ELR (cell line): ENCODE measurements around the gene MBLAC1.
A peak's percentile ranks its signal among the peaks of the same experiment; 100 is the strongest.
"Not testable (repeated sequence)": the region's sequence is repeated elsewhere in the genome, so short reads cannot be mapped to it uniquely, and the experiment has no call there.

Source experiments
- DNase-seq: peaks from one replicate; pipeline ENCODE4 v3.0.0-alpha.2; 2015; ENCODE audit warnings: low read depth

Gene MBLAC1

GRCh38 chr7:100122568-100122967 is 4.2 kb upstream of the MBLAC1 start:
- no peak for DNase-seq

- DNase-seq = no peak
Observed at GRCh38 chr7:100124301-100125230, 2.2 kb upstream of the MBLAC1 start.

- no peak for DNase-seq
Observed at GRCh38 chr7:100126239-100126930, 382 bp upstream of the MBLAC1 start.

GRCh38 chr7:100127866-100128636 is 1.3 kb downstream of the MBLAC1 start:
- DNase-seq = peak; percentile 45

GRCh38 chr7:100128637-100128963 is 1.8 kb downstream of the MBLAC1 start:
- no peak for DNase-seq

GRCh38 chr7:100130220-100130607 is 3.4 kb downstream of the MBLAC1 start:
- not testable (repeated sequence) for DNase-seq

GRCh38 chr7:100130608-100131453 is 4.1 kb downstream of the MBLAC1 start:
- peak; percentile 66 for DNase-seq

GRCh38 chr7:100132126-100132525 is 5.4 kb downstream of the MBLAC1 start:
- DNase-seq = no peak

GRCh38 chr7:100132697-100133151 is 6.0 kb downstream of the MBLAC1 start:
- peak; percentile 75 for DNase-seq

- no peak for DNase-seq
Observed at GRCh38 chr7:100137851-100138760, 11.3 kb downstream of the MBLAC1 start.

- no peak for DNase-seq
Observed at GRCh38 chr7:100141555-100141949, 14.8 kb downstream of the MBLAC1 start.

- DNase-seq = no peak
Observed at GRCh38 chr7:100142461-100142860, 15.7 kb downstream of the MBLAC1 start.

GRCh38 chr7:100146350-100146749 is 19.6 kb downstream of the MBLAC1 start:
- DNase-seq = not testable (repeated sequence)

GRCh38 chr7:100147278-100147677 is 20.5 kb downstream of the MBLAC1 start:
- no peak for DNase-seq

GRCh38 chr7:100148225-100148558 is 21.4 kb downstream of the MBLAC1 start:
- DNase-seq = no peak

- DNase-seq = peak; percentile 99
Observed at GRCh38 chr7:100148559-100149328, 22.0 kb downstream of the MBLAC1 start, which contains the start of gene LAMTOR4. LAMTOR4 (plus strand) TSS chr7:100148918; CDS start chr7:100148973, 55 bp downstream.

GRCh38 chr7:100152404-100152803 is 25.6 kb downstream of the MBLAC1 start:
- DNase-seq = no peak

GRCh38 chr7:100152937-100153666 is 26.3 kb downstream of the MBLAC1 start:
- DNase-seq = no peak
